Hematopoietic multipotent progenitor cell treated with erythropoietin and hydrocortisone succinate and interleukin-3 and kit ligand, for 8 days (in vitro differentiated cells): ENCODE results near the gene HIPK2.
"Not testable (repeated sequence)": the region's sequence is repeated elsewhere in the genome, so short reads cannot be mapped to it uniquely, and the experiment has no call there.

Source experiments
- DNase-seq: peaks from one replicate; pipeline ENCODE4 v3.0.0-alpha.2; 2015

HIPK2 gene

GRCh38 chr7:139611556-139611955 lies 166.2 kb downstream of the HIPK2 start:
- DNase-seq: not testable (repeated sequence)

GRCh38 chr7:139610595-139610994 lies 167.2 kb downstream of the HIPK2 start:
- no peak for DNase-seq

- DNase-seq: no peak
Observed at GRCh38 chr7:139603896-139604295, 173.9 kb downstream of the HIPK2 start.

GRCh38 chr7:139603282-139603681 lies 174.5 kb downstream of the HIPK2 start:
- DNase-seq: peak; percentile 43

- DNase-seq: peak; percentile 62
Observed at GRCh38 chr7:139602143-139602722, 175.6 kb downstream of the HIPK2 start.

- DNase-seq: no peak
Observed at GRCh38 chr7:139601176-139601575, 176.6 kb downstream of the HIPK2 start.

- DNase-seq: no peak
Observed at GRCh38 chr7:139600306-139600705, 177.5 kb downstream of the HIPK2 start.

- DNase-seq: peak; percentile 35
Observed at GRCh38 chr7:139598642-139599041, 179.2 kb downstream of the HIPK2 start.

GRCh38 chr7:139597028-139597427 lies 180.8 kb downstream of the HIPK2 start:
- no peak for DNase-seq

- no peak for DNase-seq
Observed at GRCh38 chr7:139596626-139597025, 181.2 kb downstream of the HIPK2 start.

GRCh38 chr7:139595806-139596205 lies 182.0 kb downstream of the HIPK2 start:
- DNase-seq: no peak

GRCh38 chr7:139594911-139595476 lies 182.8 kb downstream of the HIPK2 start:
- no peak for DNase-seq

GRCh38 chr7:139594090-139594489 lies 183.7 kb downstream of the HIPK2 start:
- DNase-seq: no peak

GRCh38 chr7:139592801-139593461 lies 184.9 kb downstream of the HIPK2 start:
- DNase-seq: no peak

GRCh38 chr7:139591550-139592195 lies 186.1 kb downstream of the HIPK2 start:
- no peak for DNase-seq

GRCh38 chr7:139589474-139589873 lies 188.3 kb downstream of the HIPK2 start:
- DNase-seq: no peak

- no peak for DNase-seq
Observed at GRCh38 chr7:139588632-139589031, 189.2 kb downstream of the HIPK2 start.

- DNase-seq: no peak
Observed at GRCh38 chr7:139587535-139587934, 190.3 kb downstream of the HIPK2 start.

- DNase-seq: no peak
Observed at GRCh38 chr7:139586286-139586685, 191.5 kb downstream of the HIPK2 start.

- DNase-seq: no peak
Observed at GRCh38 chr7:139585042-139585441, 192.8 kb downstream of the HIPK2 start.

GRCh38 chr7:139583826-139584553 lies 193.8 kb downstream of the HIPK2 start:
- no peak for DNase-seq

GRCh38 chr7:139582671-139583155 lies 195.1 kb downstream of the HIPK2 start:
- no peak for DNase-seq

- no peak for DNase-seq
Observed at GRCh38 chr7:139582130-139582650, 195.6 kb downstream of the HIPK2 start.
